ENCODE data around the gene PACSIN2. TPM values are rescaled to one million over a fixed set of nuclear protein-coding genes. Genes with fewer than 3 reads are reported as not detected.

Gene PACSIN2
- total RNA-seq, 1 donor from 2014 or later, result 33.4 TPM

GRCh38 chr22:42831712-42832111 lies 183.2 kb downstream of the PACSIN2 start:
- intact Hi-C loops (cut with micrococcal nuclease), result no loop called here

DNA sequence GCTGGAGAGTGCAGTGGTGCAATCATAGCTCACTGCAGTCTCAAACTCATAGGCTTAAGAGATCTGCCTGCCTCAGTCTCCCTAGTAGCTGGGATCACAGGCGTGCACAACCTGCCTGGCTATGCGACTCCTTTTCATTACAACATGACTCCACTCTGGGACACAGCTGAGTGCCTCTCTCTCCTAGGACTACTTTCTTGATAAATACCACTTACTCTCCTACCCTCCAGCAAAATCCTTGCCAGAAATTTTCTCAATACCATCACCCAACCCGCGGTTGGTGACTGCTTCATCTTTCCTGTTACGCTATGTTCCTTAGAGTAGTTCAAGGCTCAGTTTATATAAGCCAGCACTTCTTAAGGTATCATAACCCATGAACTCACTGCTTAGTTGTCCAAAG lies 184.8 kb downstream of the PACSIN2 start:
- intact Hi-C loops (cut with micrococcal nuclease), result no loop called here

DNA sequence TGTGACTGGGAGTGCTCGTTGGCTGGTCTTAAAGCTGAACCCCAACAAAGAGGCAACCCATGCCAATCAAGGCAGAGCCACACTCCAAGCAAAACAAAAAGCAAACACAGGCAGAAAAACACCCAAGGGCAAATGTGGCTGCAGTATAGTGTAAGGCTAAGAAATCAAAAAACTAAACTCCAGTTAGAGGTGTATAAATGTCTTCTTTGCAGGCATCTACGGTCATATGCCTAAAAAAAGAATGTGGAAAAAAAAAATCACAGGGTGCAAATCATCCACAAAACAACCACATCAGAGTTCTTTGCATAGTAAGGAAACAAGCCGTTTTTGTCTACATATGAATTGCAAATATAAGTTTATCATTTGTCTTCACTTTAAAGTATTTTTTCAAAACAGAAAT lies 185.6 kb downstream of the PACSIN2 start:
- intact Hi-C loops (cut with micrococcal nuclease), result no loop called here

DNA sequence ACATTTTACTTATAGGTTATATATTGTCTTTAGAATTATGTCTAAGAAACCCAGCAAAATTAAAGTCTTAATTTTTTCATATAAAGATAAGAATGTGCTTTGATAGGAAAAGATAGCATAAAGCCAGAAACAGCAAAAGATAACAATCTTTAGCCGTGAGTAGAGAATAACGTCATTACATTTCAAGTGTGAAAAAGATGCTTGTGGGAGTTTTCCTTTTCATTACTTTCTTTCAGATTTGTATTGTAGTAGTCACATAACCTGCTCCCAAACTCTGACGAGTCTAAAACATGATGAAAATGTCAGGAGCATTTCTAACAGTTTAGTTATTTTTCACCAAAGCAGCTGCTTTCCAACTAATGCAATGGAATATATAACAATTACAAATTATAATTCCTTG lies 189.2 kb downstream of the PACSIN2 start:
- intact Hi-C loops (cut with micrococcal nuclease), result no loop called here

DNA sequence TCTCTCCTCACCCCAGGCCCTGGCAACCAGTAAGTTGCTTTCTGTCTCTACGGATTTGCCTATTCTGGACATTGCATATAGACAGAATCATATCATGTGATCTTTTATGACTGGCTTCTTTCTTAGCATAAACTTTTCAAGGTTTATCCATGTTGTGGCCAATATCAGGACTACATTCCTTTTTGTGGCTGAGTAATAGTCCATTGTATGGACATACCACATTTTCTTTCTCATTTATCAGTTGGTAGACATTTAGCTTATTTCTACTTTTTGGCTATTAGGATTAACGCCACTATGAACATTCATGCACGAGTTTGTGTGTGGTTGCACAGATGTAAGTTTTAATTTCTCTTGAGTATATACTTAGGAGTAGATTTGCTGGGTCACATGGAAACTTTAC lies 193.6 kb downstream of the PACSIN2 start:
- intact Hi-C loops (cut with micrococcal nuclease), result no loop called here

DNA sequence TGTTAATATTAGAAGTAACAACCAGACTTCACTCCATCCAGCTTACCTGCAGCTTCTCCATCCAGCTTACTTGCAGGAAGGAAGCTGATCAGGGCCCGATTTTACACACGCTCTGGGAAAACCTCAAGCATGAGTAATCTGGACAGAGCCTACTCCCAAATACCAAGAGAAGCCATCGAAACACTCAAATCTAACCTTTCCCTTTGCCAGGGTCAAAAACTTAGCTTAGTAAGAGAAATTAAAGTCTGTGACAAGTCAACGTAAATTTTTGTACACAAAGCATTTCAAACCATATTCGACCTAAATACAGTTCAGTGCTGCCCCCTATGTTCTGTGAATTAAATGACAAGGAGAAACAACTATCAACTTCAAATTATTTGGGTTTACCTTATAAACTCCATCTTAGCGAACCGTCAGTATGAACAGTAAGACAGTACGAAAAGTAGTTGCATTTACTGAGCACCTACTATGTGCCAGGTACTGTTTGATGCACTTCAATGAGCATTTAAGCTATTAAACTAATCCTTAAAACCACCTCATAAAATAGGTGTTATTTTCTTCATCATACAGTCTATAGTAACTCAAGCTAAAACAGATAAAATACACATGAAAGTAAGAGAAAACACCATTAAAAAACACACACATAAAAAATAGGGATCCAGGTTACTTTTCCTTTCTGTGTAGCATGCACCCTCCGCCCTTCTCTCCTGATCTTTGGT lies 194.7 kb downstream of the PACSIN2 start:
- intact Hi-C loops (cut with micrococcal nuclease), result no loop called here

Other genes with a start within 250 kb of the PACSIN2 start
- gene ARFGAP3, start 157.9 kb downstream of the PACSIN2 start, total RNA-seq, result 36.9 and 38.0 TPM in 2 replicates
- gene TTLL1, start 74.2 kb upstream of the PACSIN2 start, total RNA-seq, result 6.6 and 6.7 TPM in 2 replicates
- gene BIK, start 95.6 kb upstream of the PACSIN2 start, total RNA-seq, result 2.0 and 2.5 TPM in 2 replicates
- gene MCAT, start 128.2 kb upstream of the PACSIN2 start, total RNA-seq, result 12.1 TPM in 2 replicates
- gene TSPO, start 136.4 kb upstream of the PACSIN2 start, total RNA-seq, result 96.4 and 100 TPM in 2 replicates
- gene TTLL12, start 172.0 kb upstream of the PACSIN2 start, total RNA-seq, result 51.3 and 53.0 TPM in 2 replicates

Measured in T-helper 2 cell treated with Interferon-gamma antibody and Interleukin-4, amounts not matched to agents 100 ng/mL and 5 ng/mL, for 36 hours (primary cell).